ENCODE data around the gene ZYX.

The ZYX gene

GRCh38 chr7:143406002-143406357 lies 24.8 kb downstream of the ZYX start:
- no peak for DNase-seq (ENCODE audit: low read depth)
- no peak overlapping the region for H3K4me3 ChIP-seq (ENCODE audit: low read depth, low read length)
- TF ChIP-seq, protein P1, sequence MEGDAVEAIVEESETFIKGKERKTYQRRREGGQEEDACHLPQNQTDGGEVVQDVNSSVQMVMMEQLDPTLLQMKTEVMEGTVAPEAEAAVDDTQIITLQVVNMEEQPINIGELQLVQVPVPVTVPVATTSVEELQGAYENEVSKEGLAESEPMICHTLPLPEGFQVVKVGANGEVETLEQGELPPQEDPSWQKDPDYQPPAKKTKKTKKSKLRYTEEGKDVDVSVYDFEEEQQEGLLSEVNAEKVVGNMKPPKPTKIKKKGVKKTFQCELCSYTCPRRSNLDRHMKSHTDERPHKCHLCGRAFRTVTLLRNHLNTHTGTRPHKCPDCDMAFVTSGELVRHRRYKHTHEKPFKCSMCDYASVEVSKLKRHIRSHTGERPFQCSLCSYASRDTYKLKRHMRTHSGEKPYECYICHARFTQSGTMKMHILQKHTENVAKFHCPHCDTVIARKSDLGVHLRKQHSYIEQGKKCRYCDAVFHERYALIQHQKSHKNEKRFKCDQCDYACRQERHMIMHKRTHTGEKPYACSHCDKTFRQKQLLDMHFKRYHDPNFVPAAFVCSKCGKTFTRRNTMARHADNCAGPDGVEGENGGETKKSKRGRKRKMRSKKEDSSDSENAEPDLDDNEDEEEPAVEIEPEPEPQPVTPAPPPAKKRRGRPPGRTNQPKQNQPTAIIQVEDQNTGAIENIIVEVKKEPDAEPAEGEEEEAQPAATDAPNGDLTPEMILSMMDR (IDR thresholded peaks at IDR 0.05; ENCODE audit: low read depth, low read length, missing control alignments), result no peak

GRCh38 chr7:143407287-143408251 lies 26.4 kb downstream of the ZYX start:
- no peak for DNase-seq (ENCODE audit: low read depth)
- no peak overlapping the region for H3K4me3 ChIP-seq (ENCODE audit: low read depth, low read length)
- TF ChIP-seq, protein P1 (IDR thresholded peaks at IDR 0.05; ENCODE audit: low read depth, low read length, missing control alignments), result no peak

GRCh38 chr7:143408252-143408685 lies 27.1 kb downstream of the ZYX start:
- H3K4me3 ChIP-seq (ENCODE audit: low read depth, low read length), result no peak overlapping the region
- no peak for DNase-seq (ENCODE audit: low read depth)
- TF ChIP-seq, protein P1 (IDR thresholded peaks at IDR 0.05; ENCODE audit: low read depth, low read length, missing control alignments), result no peak

- H3K4me3 ChIP-seq (ENCODE audit: low read depth, low read length), result no peak within 1 kb of the TSS
- no peak for DNase-seq (ENCODE audit: low read depth)
- TF ChIP-seq, protein P1 (IDR thresholded peaks at IDR 0.05; ENCODE audit: low read depth, low read length, missing control alignments), result no peak
Measured at GRCh38 chr7:143408686-143409561, 27.8 kb downstream of the ZYX start, which contains the start of gene EPHA1. EPHA1 (minus strand) TSS chr7:143408856; CDS start chr7:143408805, 51 bp downstream.

GRCh38 chr7:143410521-143411004 lies 29.4 kb downstream of the ZYX start:
- DNase-seq (ENCODE audit: low read depth), result no peak
- TF ChIP-seq, protein P1 (IDR thresholded peaks at IDR 0.05; ENCODE audit: low read depth, low read length, missing control alignments), result no peak
- H3K4me3 ChIP-seq (ENCODE audit: low read depth, low read length), result no peak overlapping the region

- no peak for DNase-seq (ENCODE audit: low read depth)
- TF ChIP-seq, protein P1 (IDR thresholded peaks at IDR 0.05; ENCODE audit: low read depth, low read length, missing control alignments), result no peak
- H3K4me3 ChIP-seq (ENCODE audit: low read depth, low read length), result no peak overlapping the region
Measured at GRCh38 chr7:143411976-143412708, 31.0 kb downstream of the ZYX start.

Data from GM12864 (cell line).